Breast epithelium (tissue), 4 donors: ENCODE measurements around the gene FBXO46. TPM values are rescaled to one million over a fixed set of nuclear protein-coding genes. Genes with fewer than 3 reads are reported as not detected.
"Not testable (repeated sequence)": the region's sequence is repeated elsewhere in the genome, so short reads cannot be mapped to it uniquely, and the experiment has no call there.

Experiments used
- DNase-seq, 2 donors: peaks; one replicate each; pipeline ENCODE4 v3.0.0-alpha.2; 2019; ENCODE audit warnings: low spot score in 2 of 2
- H3K27ac ChIP-seq, 2 donors: fragments of 200-600 bp; sonication (generic) in 1 of 2; one replicate each; pipeline ENCODE4 v1.5.1; 2016 to 2019; ENCODE audit warnings: mild to moderate bottlenecking in 1 of 2
- H3K27me3 ChIP-seq, 2 donors: fragments of 200-600 bp; sonication (generic) in 1 of 2; one replicate each; pipeline versions ENCODE4 v1.5.1 to v1.6.0; 2017 to 2019; ENCODE audit warnings: control low read depth in 1 of 2, mild to moderate bottlenecking in 1 of 2
- H3K36me3 ChIP-seq: fragments of 200-600 bp; one replicate; pipeline ENCODE4 v1.5.1; 2019
- H3K4me1 ChIP-seq, 2 donors: fragments of 200-600 bp; sonication (generic); one replicate each; pipeline ENCODE4 v1.5.1; 2016 to 2019; ENCODE audit warnings: control low read depth in 1 of 2
- H3K4me3 ChIP-seq, 3 donors: fragments of 200-600 bp; sonication (generic); 1 replicate in 2 of 3; 2 replicates in 1 of 3; pipeline ENCODE4 v1.5.1; 2016 to 2019; ENCODE audit warnings: mild to moderate bottlenecking in 3 of 3, moderate library complexity in 2 of 3
- H3K9me3 ChIP-seq, 2 donors: fragments of 200-600 bp; sonication (generic) in 1 of 2; one replicate each; pipeline ENCODE4 v1.5.1; 2016 to 2019; ENCODE audit warnings: control low read depth in 1 of 2
- CTCF ChIP-seq, 3 donors: fragments of 450-650 bp; IDR thresholded peaks; one replicate each; pipeline ENCODE4 v1.5.1; 2016 to 2017; ENCODE audit warnings: antibody characterized with exemption in 3 of 3, mild to moderate bottlenecking in 3 of 3, moderate library complexity in 3 of 3
- POLR2A ChIP-seq: fragments of 450-650 bp; IDR thresholded peaks from one replicate; pipeline ENCODE4 v1.6.1; 2016; ENCODE audit warnings: antibody characterized with exemption, mild to moderate bottlenecking, moderate library complexity
- POLR2AphosphoS5 ChIP-seq, 3 donors: sonication (generic); formaldehyde crosslinking; IDR thresholded peaks; one replicate each; pipeline ENCODE4 v1.6.1; 2017; ENCODE audit warnings: antibody characterized with exemption in 3 of 3
- intact Hi-C: fragments of 100-400 bp; cut with DNase I; formaldehyde crosslinking; loops from one replicate; pipeline ENCODE4 v1.15.1; 2023; ENCODE audit warnings: low total_unique reads
- total RNA-seq, 3 donors: library from RNA; depleted of rRNA; stranded (reverse); fragments of >200 nt; gene quantifications; one replicate each; pipeline ENCODE4 v1.1.0, GENCODE V29; 2016

Gene FBXO46
- total RNA-seq, 3 donors from 2014 or later, result 8.0 to 15.1 (median 13.8) TPM

GRCh38 chr19:45742969-45743368, 12.3 kb upstream of the FBXO46 start:
- Histone ChIP-seq H3K27me3 (no peaks in the 10 kb centered on the region), H3K4me1 (no peaks in the 10 kb centered on the region), H3K4me3 (no peak overlapping the region), H3K9me3 (no peaks in the 10 kb centered on the region), H3K27ac (no peak overlapping the region), H3K36me3 (no peaks in the 10 kb centered on the region)
- TF ChIP-seq CTCF (IDR thresholded peaks at IDR 0.05), result no peak
- intact Hi-C loops, result no loop called here
- no peak for DNase-seq

- no peak overlapping the region for H3K4me3 ChIP-seq
- no peak overlapping the region for H3K27ac ChIP-seq
- no peaks in the 10 kb centered on the region for H3K9me3 ChIP-seq
- H3K36me3 ChIP-seq, result no peaks in the 10 kb centered on the region
- no peaks in the 10 kb centered on the region for H3K4me1 ChIP-seq
- no peaks in the 10 kb centered on the region for H3K27me3 ChIP-seq
- TF ChIP-seq POLR2AphosphoS5 (IDR thresholded peaks at IDR 0.05), result no peak
- TF ChIP-seq CTCF (IDR thresholded peaks at IDR 0.05), result no peak
- TF ChIP-seq POLR2A, result no peak
- DNase-seq, result no peak
- intact Hi-C loops, result no loop called here
Measured at GRCh38 chr19:45739498-45740439, 9.1 kb upstream of the FBXO46 start.

GRCh38 chr19:45733160-45733810, 2.6 kb upstream of the FBXO46 start, which contains the start of gene MEIOSIN:
MEIOSIN (plus strand) TSS chr19:45733439; CDS start chr19:45735377, 1,938 bp downstream.
- intact Hi-C loops, result no loop called here
- Histone ChIP-seq H3K27me3 (no peaks in the 10 kb centered on the region), H3K4me1 (peaks cover 0 to 5% of the 10 kb centered on the region in 2 donors), H3K9me3 (no peaks in the 10 kb centered on the region), H3K36me3 (no peaks in the 10 kb centered on the region), H3K4me3 (no peak within 1 kb of the TSS), H3K27ac (no peak within 1 kb of the TSS)
- TF ChIP-seq POLR2A (no peak), POLR2AphosphoS5 (IDR thresholded peaks at IDR 0.05) (no peak), CTCF (IDR thresholded peaks at IDR 0.05) (no peak)
- no peak for DNase-seq

GRCh38 chr19:45729800-45730290, 851 bp downstream of the FBXO46 start:
- no peaks in the 10 kb centered on the region for H3K9me3 ChIP-seq
- peak overlapping the region; percentile 71 to 91 (median 85) for H3K4me3 ChIP-seq
- no peaks in the 10 kb centered on the region for H3K27me3 ChIP-seq
- TF ChIP-seq CTCF (IDR thresholded peaks at IDR 0.05), result no peak
- TF ChIP-seq POLR2AphosphoS5 (IDR thresholded peaks at IDR 0.05), result no peak
- TF ChIP-seq POLR2A, result no peak
- H3K4me1 ChIP-seq, result peaks cover 0 to 5% of the 10 kb centered on the region in 2 donors
- H3K36me3 ChIP-seq, result no peaks in the 10 kb centered on the region
- intact Hi-C loops, result no loop called here
- no peak for DNase-seq
- H3K27ac ChIP-seq, result peak overlapping the region; percentile 71 to 91

GRCh38 chr19:45728683-45729082, 2.0 kb downstream of the FBXO46 start:
- H3K27me3 ChIP-seq, H3K27ac ChIP-seq, H3K36me3 ChIP-seq, H3K4me1 ChIP-seq, H3K9me3 ChIP-seq, intact Hi-C loops, DNase-seq, H3K4me3 ChIP-seq: not testable (repeated sequence)

GRCh38 chr19:45720065-45720464, 10.6 kb downstream of the FBXO46 start:
- H3K9me3 ChIP-seq, H3K36me3 ChIP-seq, DNase-seq, H3K27ac ChIP-seq, H3K4me3 ChIP-seq, intact Hi-C loops, H3K4me1 ChIP-seq, H3K27me3 ChIP-seq: not testable (repeated sequence)
